ENCODE data around the gene PIK3R5.

DNA sequence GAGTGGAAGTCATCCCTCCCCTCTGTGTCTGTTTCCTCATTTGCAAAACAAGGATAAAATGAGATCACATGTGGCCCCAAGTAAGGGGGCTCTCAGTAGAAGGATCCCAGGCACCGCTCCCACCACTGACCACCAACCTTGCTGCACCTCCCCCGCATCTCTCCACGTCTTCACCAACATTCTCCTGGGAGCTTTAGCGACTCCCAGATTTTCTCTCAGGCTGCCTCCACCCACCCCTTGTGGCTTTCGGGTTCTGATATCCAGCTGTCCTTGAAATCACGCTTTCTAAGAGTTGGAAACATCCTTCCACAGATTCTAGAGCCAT, 39.4 kb upstream of the PIK3R5 start:
- TF ChIP-seq, protein P1, sequence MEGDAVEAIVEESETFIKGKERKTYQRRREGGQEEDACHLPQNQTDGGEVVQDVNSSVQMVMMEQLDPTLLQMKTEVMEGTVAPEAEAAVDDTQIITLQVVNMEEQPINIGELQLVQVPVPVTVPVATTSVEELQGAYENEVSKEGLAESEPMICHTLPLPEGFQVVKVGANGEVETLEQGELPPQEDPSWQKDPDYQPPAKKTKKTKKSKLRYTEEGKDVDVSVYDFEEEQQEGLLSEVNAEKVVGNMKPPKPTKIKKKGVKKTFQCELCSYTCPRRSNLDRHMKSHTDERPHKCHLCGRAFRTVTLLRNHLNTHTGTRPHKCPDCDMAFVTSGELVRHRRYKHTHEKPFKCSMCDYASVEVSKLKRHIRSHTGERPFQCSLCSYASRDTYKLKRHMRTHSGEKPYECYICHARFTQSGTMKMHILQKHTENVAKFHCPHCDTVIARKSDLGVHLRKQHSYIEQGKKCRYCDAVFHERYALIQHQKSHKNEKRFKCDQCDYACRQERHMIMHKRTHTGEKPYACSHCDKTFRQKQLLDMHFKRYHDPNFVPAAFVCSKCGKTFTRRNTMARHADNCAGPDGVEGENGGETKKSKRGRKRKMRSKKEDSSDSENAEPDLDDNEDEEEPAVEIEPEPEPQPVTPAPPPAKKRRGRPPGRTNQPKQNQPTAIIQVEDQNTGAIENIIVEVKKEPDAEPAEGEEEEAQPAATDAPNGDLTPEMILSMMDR (IDR thresholded peaks at IDR 0.05) = no peak
- no peak for TF ChIP-seq POLR2A (IDR thresholded peaks at IDR 0.05)

Measured in adrenal gland (tissue), 5 donors.